Thyroid gland (tissue), 4 donors: Measurements from ENCODE around the gene IGF1.

ENCODE experiments used
- CTCF ChIP-seq, 6 experiments: fragments of 200-600 bp in 3 of 6; fragments of 450-650 bp in 3 of 6; sonication (generic) in 3 of 6; IDR thresholded peaks; one replicate each; pipeline ENCODE4 v1.5.1; 2016 to 2019; ENCODE audit warnings: antibody characterized with exemption in 6 of 6, mild to moderate bottlenecking in 2 of 6, inconsistent platforms in 1 of 6, moderate library complexity in 1 of 6
- POLR2A ChIP-seq, 2 donors: fragments of 450-650 bp; IDR thresholded peaks; one replicate each; pipeline ENCODE4 v1.6.1; 2017; ENCODE audit warnings: antibody characterized with exemption in 2 of 2, mild to moderate bottlenecking in 2 of 2, moderate library complexity in 1 of 2

- no peak for TF ChIP-seq CTCF (IDR thresholded peaks at IDR 0.05)
- TF ChIP-seq POLR2A (IDR thresholded peaks at IDR 0.05): no peak
Measured at GRCh38 chr12:102417055-102417454, 63.3 kb downstream of the IGF1 start.
